ACC112 (cell line): ENCODE data around the gene ME3.
"Not testable (repeated sequence)": the region's sequence is repeated elsewhere in the genome, so short reads cannot be mapped to it uniquely, and the experiment has no call there.

Experiments used
- H2AFZ ChIP-seq: fragments of 200-600 bp; sonication (generic); one replicate; pipeline ENCODE4 v1.6.0; 2017; ENCODE audit warnings: antibody characterized with exemption, low read length; ENCODE audit not compliant: unreplicated experiment
- H3K27ac ChIP-seq: fragments of 200-600 bp; sonication (generic); 2 replicates; pipeline ENCODE4 v1.5.1; 2014; ENCODE audit warnings: low read depth, mild to moderate bottlenecking, antibody characterized with exemption, low read length, moderate library complexity
- H3K27me3 ChIP-seq: fragments of 200-600 bp; sonication (generic); 2 replicates; pipeline ENCODE4 v1.6.1; 2014; ENCODE audit warnings: mild to moderate bottlenecking, antibody characterized with exemption, low read length, moderate library complexity, mixed read lengths; ENCODE audit not compliant: insufficient read depth
- H3K36me3 ChIP-seq: fragments of 200-600 bp; sonication (generic); 2 replicates; pipeline ENCODE4 v1.6.1; 2016; ENCODE audit warnings: mild to moderate bottlenecking, antibody characterized with exemption, low read length, moderate library complexity, mixed read lengths; ENCODE audit not compliant: insufficient read depth
- H3K4me1 ChIP-seq: fragments of 200-600 bp; sonication (generic); one replicate; pipeline ENCODE4 v1.6.1; 2016; ENCODE audit warnings: low read length, mixed read lengths; ENCODE audit not compliant: insufficient read depth, unreplicated experiment, control insufficient read depth
- H3K4me3 ChIP-seq: fragments of 200-600 bp; sonication (generic); 2 replicates; pipeline ENCODE4 v1.5.1; 2014; ENCODE audit warnings: mild to moderate bottlenecking, low read depth, low read length
- H3K79me2 ChIP-seq: fragments of 200-600 bp; sonication (generic); one replicate; pipeline ENCODE4 v1.6.0; 2016; ENCODE audit warnings: low read length; ENCODE audit not compliant: control insufficient read depth, unreplicated experiment, insufficient read depth

ME3 gene

GRCh38 chr11:86562842-86563241, 109.6 kb downstream of the ME3 start:
- H3K4me1 ChIP-seq: peaks cover 36% of the 10 kb centered on the region
- H2AFZ ChIP-seq, H3K27ac ChIP-seq, H3K4me3 ChIP-seq, H3K36me3 ChIP-seq, H3K79me2 ChIP-seq, H3K27me3 ChIP-seq: not testable (repeated sequence)

- Histone ChIP-seq H2AFZ (no peak overlapping the region), H3K27ac (peak overlapping the region; percentile 93)
Measured at GRCh38 chr11:86559311-86559945, 113.0 kb downstream of the ME3 start.

GRCh38 chr11:86558841-86559240, 113.6 kb downstream of the ME3 start:
- peak overlapping the region; percentile 93 for H3K27ac ChIP-seq
- H3K27me3 ChIP-seq: no peaks in the 10 kb centered on the region
- H3K4me1 ChIP-seq: peaks cover 27% of the 10 kb centered on the region
- peaks cover 29% of the 10 kb centered on the region; the same call in 1 of the 2 replicates for H3K36me3 ChIP-seq
- no peaks in the 10 kb centered on the region for H3K79me2 ChIP-seq
- H2AFZ ChIP-seq: no peak overlapping the region
- H3K4me3 ChIP-seq: no peak overlapping the region

More at GRCh38 chr11:86559311-86559945, 113.0 kb downstream of the ME3 start:
- Histone ChIP-seq H3K79me2 (no peaks in the 10 kb centered on the region), H3K4me3 (peak overlapping the region; percentile 9; the same call in 1 of the 2 replicates), H3K4me1 (peaks cover 27% of the 10 kb centered on the region), H3K36me3 (peaks cover 23% of the 10 kb centered on the region; the same call in 1 of the 2 replicates), H3K27me3 (no peaks in the 10 kb centered on the region)

GRCh38 chr11:86558207-86558606, 114.2 kb downstream of the ME3 start:
- Histone ChIP-seq H2AFZ (no peak overlapping the region), H3K27me3 (no peaks in the 10 kb centered on the region), H3K4me3 (no peak overlapping the region), H3K27ac (peak overlapping the region; percentile 93), H3K36me3 (peaks cover 29% of the 10 kb centered on the region; the same call in 1 of the 2 replicates), H3K4me1 (peaks cover 27% of the 10 kb centered on the region), H3K79me2 (no peaks in the 10 kb centered on the region)

- Histone ChIP-seq H2AFZ (no peak overlapping the region), H3K36me3 (peaks cover 29% of the 10 kb centered on the region; the same call in 1 of the 2 replicates), H3K4me3 (no peak overlapping the region), H3K4me1 (peaks cover 41% of the 10 kb centered on the region), H3K79me2 (no peaks in the 10 kb centered on the region), H3K27ac (no peak overlapping the region), H3K27me3 (no peaks in the 10 kb centered on the region)
Measured at GRCh38 chr11:86555866-86556265, 116.5 kb downstream of the ME3 start.

- Histone ChIP-seq H3K36me3 (peaks cover 33% of the 10 kb centered on the region; the same call in 1 of the 2 replicates), H3K79me2 (no peaks in the 10 kb centered on the region), H3K4me1 (peaks cover 44% of the 10 kb centered on the region), H3K27ac (no peak overlapping the region), H3K4me3 (no peak overlapping the region), H2AFZ (no peak overlapping the region), H3K27me3 (no peaks in the 10 kb centered on the region)
Measured at GRCh38 chr11:86555401-86555800, 117.0 kb downstream of the ME3 start.

GRCh38 chr11:86553265-86553664, 119.2 kb downstream of the ME3 start:
- Histone ChIP-seq H3K36me3 (peaks cover 37% of the 10 kb centered on the region; the same call in 1 of the 2 replicates), H3K79me2 (no peaks in the 10 kb centered on the region), H3K4me3 (no peak overlapping the region), H3K4me1 (peaks cover 37% of the 10 kb centered on the region), H3K27ac (no peak overlapping the region), H3K27me3 (no peaks in the 10 kb centered on the region), H2AFZ (no peak overlapping the region)

GRCh38 chr11:86551288-86552092, 120.9 kb downstream of the ME3 start:
- H2AFZ ChIP-seq: no peak overlapping the region
- H3K4me1 ChIP-seq: peaks cover 38% of the 10 kb centered on the region
- H3K27me3 ChIP-seq: no peaks in the 10 kb centered on the region
- peaks cover 26% of the 10 kb centered on the region; the same call in 1 of the 2 replicates for H3K36me3 ChIP-seq
- peak overlapping the region; percentile 20; the same call in 1 of the 2 replicates for H3K4me3 ChIP-seq
- H3K79me2 ChIP-seq: no peaks in the 10 kb centered on the region
- peak overlapping the region; percentile 80 for H3K27ac ChIP-seq

GRCh38 chr11:86550757-86551156, 121.7 kb downstream of the ME3 start:
- H2AFZ ChIP-seq: no peak overlapping the region
- H3K4me1 ChIP-seq: peaks cover 38% of the 10 kb centered on the region
- H3K27ac ChIP-seq: peak overlapping the region; percentile 54
- peaks cover 23% of the 10 kb centered on the region; the same call in 1 of the 2 replicates for H3K36me3 ChIP-seq
- no peaks in the 10 kb centered on the region for H3K27me3 ChIP-seq
- no peak overlapping the region for H3K4me3 ChIP-seq
- no peaks in the 10 kb centered on the region for H3K79me2 ChIP-seq

- peak overlapping the region; percentile 26 for H2AFZ ChIP-seq
- peak overlapping the region; percentile 38 for H3K27ac ChIP-seq
Measured at GRCh38 chr11:86548271-86548917, 124.0 kb downstream of the ME3 start.

More at GRCh38 chr11:86548271-86548917, 124.0 kb downstream of the ME3 start:
- Histone ChIP-seq H3K4me3 (no peak overlapping the region), H3K79me2 (no peaks in the 10 kb centered on the region), H3K4me1 (peaks cover 38% of the 10 kb centered on the region), H3K27me3 (no peaks in the 10 kb centered on the region), H3K36me3 (peaks cover 8% of the 10 kb centered on the region; the same call in 1 of the 2 replicates)
